Measurements from ENCODE around the gene REV1. TPM values are rescaled to one million over a fixed set of nuclear protein-coding genes. Genes with fewer than 3 reads are reported as not detected.

The REV1 gene
- total and polyA plus RNA-seq, 9 of the 15 experiments (the other 6 are each of a cell fraction or from before 2014, with no cell fraction given): 12.8 to 54.4 (median 29.6) TPM

- TF ChIP-seq ZNF764 (CRISPR knock-in tag; IDR thresholded peaks at IDR 0.05; ENCODE audit: low read depth) (no peak), ZNF184 (CRISPR knock-in tag; IDR thresholded peaks at IDR 0.05) (no peak), FOXA1 (IDR thresholded peaks at IDR 0.05; ENCODE audit: borderline replicate concordance) (no peak), PHB2 (IDR thresholded peaks at IDR 0.05; ENCODE audit: low read depth) (no peak), ZNF224 (CRISPR knock-in tag; IDR thresholded peaks at IDR 0.05) (no peak), BRD9 (IDR thresholded peaks at IDR 0.05; ENCODE audit: low read depth, partially characterized antibody) (no peak), CBFA2T2 (conservative IDR thresholded peaks at IDR 0.05) (no peak), CEBPB (tag; IDR thresholded peaks at IDR 0.05) (no peak)
- TF ChIP-seq, protein P1, sequence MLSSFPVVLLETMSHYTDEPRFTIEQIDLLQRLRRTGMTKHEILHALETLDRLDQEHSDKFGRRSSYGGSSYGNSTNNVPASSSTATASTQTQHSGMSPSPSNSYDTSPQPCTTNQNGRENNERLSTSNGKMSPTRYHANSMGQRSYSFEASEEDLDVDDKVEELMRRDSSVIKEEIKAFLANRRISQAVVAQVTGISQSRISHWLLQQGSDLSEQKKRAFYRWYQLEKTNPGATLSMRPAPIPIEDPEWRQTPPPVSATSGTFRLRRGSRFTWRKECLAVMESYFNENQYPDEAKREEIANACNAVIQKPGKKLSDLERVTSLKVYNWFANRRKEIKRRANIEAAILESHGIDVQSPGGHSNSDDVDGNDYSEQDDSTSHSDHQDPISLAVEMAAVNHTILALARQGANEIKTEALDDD (IDR thresholded peaks at IDR 0.05): no peak
Observed at GRCh38 chr2:99450199-99450598, 39.6 kb downstream of the REV1 start (continued).

- Histone ChIP-seq H3K9me1 (ENCODE audit: control insufficient read depth, insufficient read depth, low read length) (no peaks in the 10 kb centered on the region), H3K9ac (ENCODE audit: insufficient read depth in 1 of 2, low read depth in 2 of 2, low read length in 2 of 2) (no peak overlapping the region), H3K4me1 (replicated peaks in 1 of 2; ENCODE audit: control insufficient read depth in 2 of 2, insufficient read depth in 2 of 2, low read length in 2 of 2) (no peaks in the 10 kb centered on the region), H3K27ac (ENCODE audit: extremely low read depth, low read depth, low read length) (no peak overlapping the region), H3K27me3 (ENCODE audit: control insufficient read depth in 2 of 2, insufficient read depth in 2 of 2, low read length in 2 of 2) (no peaks in the 10 kb centered on the region), H3K4me2 (ENCODE audit: insufficient read depth, low read length) (no peak overlapping the region), H3K9me3 (replicated peaks; ENCODE audit: control insufficient read depth, insufficient read depth, low read depth, low read length) (no peaks in the 10 kb centered on the region), H3K36me3 (ENCODE audit: control insufficient read depth, insufficient read depth, low read length) (peaks cover 56% of the 10 kb centered on the region), H3K79me2 (ENCODE audit: control insufficient read depth, insufficient read depth, low read length) (peaks cover 35% of the 10 kb centered on the region; the same call in 2 of the 3 replicates), H3K4me3 (no peak overlapping the region), H2AFZ (ENCODE audit: low read depth, low read length) (no peak overlapping the region), H4K20me1 (replicated peaks; ENCODE audit: control insufficient read depth, insufficient read depth, low read length) (no peaks in the 10 kb centered on the region)
- ChIA-PET POLR2A (no interaction called here), CTCF (ENCODE audit: low intra/inter-chr PET ratio) (interaction anchor here (0.7 kb wide), 1 partner anchor 71 kb away, joined by 3 read pairs; no protein-coding TSS in a partner anchor)
- BruUV-seq (replicated peaks): no TSS peak
- 75% methylated on average over 2 of the region's 2 CpGs for WGBS (ENCODE audit: insufficient coverage, low coverage, missing lambda C conversion rate)
- intact Hi-C loops (cut with micrococcal nuclease) (no loop called here), in situ Hi-C loops (cut with MboI) (no loop called here)
- FAIRE-seq (no peak), ATAC-seq (no peak), DNase-seq (ENCODE audit: extremely low read depth in 1 of 4, low spot score in 3 of 4) (no peak)
- no peak for TF ChIP-seq ZNF212 (CRISPR knock-in tag; IDR thresholded peaks at IDR 0.05)
- TF ChIP-seq KDM2B (CRISPR knock-in tag; IDR thresholded peaks at IDR 0.05): no peak
- no peak for TF ChIP-seq CXXC5 (CRISPR knock-in tag; IDR thresholded peaks at IDR 0.05)
- no peak for TF ChIP-seq ZNF232 (CRISPR knock-in tag; IDR thresholded peaks at IDR 0.05)
- TF ChIP-seq CHD4 (IDR thresholded peaks at IDR 0.05; ENCODE audit: insufficient read depth, insufficient replicate concordance, low read depth, low read length, poor library complexity, severe bottlenecking): no peak
- no peak for TF ChIP-seq NFRKB (IDR thresholded peaks at IDR 0.05; ENCODE audit: low read depth)
- TF ChIP-seq ARID4B (CRISPR knock-in tag; IDR thresholded peaks at IDR 0.05): no peak
- TF ChIP-seq IFI16 (CRISPR knock-in tag; IDR thresholded peaks at IDR 0.05): no peak
Observed at GRCh38 chr2:99448556-99448955, 41.3 kb downstream of the REV1 start.
